Endodermal cell (in vitro differentiated cells): Measurements from ENCODE around the gene CHST6. TPM values are rescaled to one million over a fixed set of nuclear protein-coding genes. Genes with fewer than 3 reads are reported as not detected.
"Not testable (repeated sequence)": the region's sequence is repeated elsewhere in the genome, so short reads cannot be mapped to it uniquely, and the experiment has no call there.

Source experiments
- DNase-seq: peaks from one replicate; pipeline ENCODE4 v3.0.0-alpha.2; 2017
- H3K27ac ChIP-seq: 2 replicates; pipeline ENCODE4 v1.5.1; 2013; ENCODE audit warnings: mild to moderate bottlenecking, low read depth, low read length, moderate library complexity
- H3K27me3 ChIP-seq: 2 replicates; pipeline ENCODE4 v1.6.1; 2013; ENCODE audit warnings: mild to moderate bottlenecking, low read length, moderate library complexity; ENCODE audit not compliant: insufficient read depth, control insufficient read depth, poor library complexity, severe bottlenecking
- H3K36me3 ChIP-seq: 2 replicates; pipeline ENCODE4 v1.7.0; 2013; ENCODE audit warnings: mild to moderate bottlenecking, low read length, moderate library complexity; ENCODE audit not compliant: control insufficient read depth, insufficient read depth
- H3K4me1 ChIP-seq: one replicate; pipeline ENCODE4 v1.7.0; 2013; ENCODE audit warnings: low read length; ENCODE audit not compliant: control insufficient read depth, insufficient read depth
- H3K4me3 ChIP-seq: 2 replicates; pipeline ENCODE4 v1.5.1; 2013; ENCODE audit warnings: mild to moderate bottlenecking, low read length, moderate library complexity
- H3K9ac ChIP-seq: 2 replicates; pipeline ENCODE4 v1.6.1; 2013; ENCODE audit warnings: mild to moderate bottlenecking, low read length, moderate library complexity; ENCODE audit not compliant: poor library complexity, severe bottlenecking; ENCODE audit errors: extremely low read depth
- H3K9me3 ChIP-seq: 2 replicates; pipeline ENCODE4 v1.6.1; 2013; ENCODE audit warnings: mild to moderate bottlenecking, low read length, moderate library complexity; ENCODE audit not compliant: control insufficient read depth
- H3K27ac Mint-ChIP-seq: 2 replicates; pipeline ENCODE4 v1.8.0; 2020; ENCODE audit warnings: mixed read lengths
- H3K27me3 Mint-ChIP-seq: 2 replicates; pipeline ENCODE4 v1.8.0; 2021; ENCODE audit warnings: mild to moderate bottlenecking, mixed read lengths; ENCODE audit not compliant: insufficient read depth
- H3K36me3 Mint-ChIP-seq: 2 replicates; pipeline ENCODE4 v1.8.0; 2020; ENCODE audit warnings: low read depth, mixed read lengths
- H3K4me1 Mint-ChIP-seq: 2 replicates; pipeline ENCODE4 v1.8.0; 2020; ENCODE audit warnings: mixed read lengths
- H3K4me3 Mint-ChIP-seq: 2 replicates; pipeline ENCODE4 v1.8.0; 2020; ENCODE audit warnings: mild to moderate bottlenecking, moderate library complexity, mixed read lengths
- H3K9me3 Mint-ChIP-seq: 2 replicates; pipeline ENCODE4 v1.8.0; 2020; ENCODE audit warnings: mild to moderate bottlenecking, mixed read lengths
- WGBS, 2 experiments: methylation state at CpG; one replicate each; pipeline versions ENCODE4 v1.1.5 to v1.1.7; 2013; ENCODE audit warnings: missing lambda C conversion rate in 2 of 2, mixed read lengths in 1 of 2; ENCODE audit not compliant: insufficient coverage in 1 of 2, insufficient read length in 1 of 2; 5-methylcytosine and 5-hydroxymethylcytosine counted together
- total RNA-seq, 2 donors: library from RNA; stranded (reverse); fragmentation: NEBNext Ultra II Directional in 1 of 2; extraction: Animal tissue kit (Norgen Biotek cat#: 25700) in 1 of 2; gene quantifications; 2 replicates in 1 of 2; 3 replicates in 1 of 2; pipeline ENCODE4 v1.2.1, GENCODE V29; 2021
- TF ChIP-seq, protein P1 (sequence below): fragments of 200-600 bp; sonication (generic); conservative IDR thresholded peaks from 2 replicates; pipeline ENCODE4 v1.5.0; 2021; ENCODE audit warnings: antibody characterized with exemption, mild to moderate bottlenecking

CHST6 gene
- total RNA-seq, 2 donors from 2014 or later = 13.5 to 15.9 TPM

DNA sequence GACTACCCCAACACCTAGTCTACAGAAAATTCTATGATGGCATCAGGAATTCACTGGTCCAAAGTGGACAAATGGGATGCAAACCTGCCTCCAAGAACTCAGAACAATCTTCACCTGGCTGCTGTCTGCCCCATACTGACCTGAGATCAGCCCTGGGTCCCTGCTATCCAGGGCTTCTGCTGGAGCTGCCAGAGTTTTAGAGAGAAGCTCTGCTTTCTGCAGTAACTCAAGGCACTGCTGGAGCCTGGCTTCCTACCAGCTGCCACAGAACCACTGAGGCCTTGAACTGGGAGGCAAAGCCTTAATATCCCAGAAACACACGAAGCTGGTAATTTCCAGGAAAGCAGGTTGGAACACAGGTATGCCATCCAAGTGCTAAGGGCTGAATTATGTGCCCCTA is 38.3 kb downstream of the CHST6 start:
- no peaks in the 10 kb centered on the region for H3K27me3 ChIP-seq
- 89 to 100% methylated on average over 1 of the region's 1 CpG for WGBS, 2 experiments
- no peak overlapping the region for H3K9ac ChIP-seq
- H3K4me1 ChIP-seq = peaks cover 26% of the 10 kb centered on the region
- H3K27ac ChIP-seq = no peak overlapping the region
- DNase-seq = peak; percentile 45
- H3K9me3 ChIP-seq = no peaks in the 10 kb centered on the region
- TF ChIP-seq, protein P1, sequence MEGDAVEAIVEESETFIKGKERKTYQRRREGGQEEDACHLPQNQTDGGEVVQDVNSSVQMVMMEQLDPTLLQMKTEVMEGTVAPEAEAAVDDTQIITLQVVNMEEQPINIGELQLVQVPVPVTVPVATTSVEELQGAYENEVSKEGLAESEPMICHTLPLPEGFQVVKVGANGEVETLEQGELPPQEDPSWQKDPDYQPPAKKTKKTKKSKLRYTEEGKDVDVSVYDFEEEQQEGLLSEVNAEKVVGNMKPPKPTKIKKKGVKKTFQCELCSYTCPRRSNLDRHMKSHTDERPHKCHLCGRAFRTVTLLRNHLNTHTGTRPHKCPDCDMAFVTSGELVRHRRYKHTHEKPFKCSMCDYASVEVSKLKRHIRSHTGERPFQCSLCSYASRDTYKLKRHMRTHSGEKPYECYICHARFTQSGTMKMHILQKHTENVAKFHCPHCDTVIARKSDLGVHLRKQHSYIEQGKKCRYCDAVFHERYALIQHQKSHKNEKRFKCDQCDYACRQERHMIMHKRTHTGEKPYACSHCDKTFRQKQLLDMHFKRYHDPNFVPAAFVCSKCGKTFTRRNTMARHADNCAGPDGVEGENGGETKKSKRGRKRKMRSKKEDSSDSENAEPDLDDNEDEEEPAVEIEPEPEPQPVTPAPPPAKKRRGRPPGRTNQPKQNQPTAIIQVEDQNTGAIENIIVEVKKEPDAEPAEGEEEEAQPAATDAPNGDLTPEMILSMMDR = no peak
- Mint-ChIP-seq H3K27me3 (no peaks in the 10 kb centered on the region), H3K4me1 (peaks cover 73% of the 10 kb centered on the region), H3K36me3 (peaks cover 16% of the 10 kb centered on the region), H3K4me3 (peak overlapping the region; percentile 31), H3K9me3 (no peaks in the 10 kb centered on the region), H3K27ac (peak overlapping the region; percentile 81)
- peak overlapping the region; percentile 47 for H3K4me3 ChIP-seq
- H3K36me3 ChIP-seq = peaks cover 11% of the 10 kb centered on the region

DNA sequence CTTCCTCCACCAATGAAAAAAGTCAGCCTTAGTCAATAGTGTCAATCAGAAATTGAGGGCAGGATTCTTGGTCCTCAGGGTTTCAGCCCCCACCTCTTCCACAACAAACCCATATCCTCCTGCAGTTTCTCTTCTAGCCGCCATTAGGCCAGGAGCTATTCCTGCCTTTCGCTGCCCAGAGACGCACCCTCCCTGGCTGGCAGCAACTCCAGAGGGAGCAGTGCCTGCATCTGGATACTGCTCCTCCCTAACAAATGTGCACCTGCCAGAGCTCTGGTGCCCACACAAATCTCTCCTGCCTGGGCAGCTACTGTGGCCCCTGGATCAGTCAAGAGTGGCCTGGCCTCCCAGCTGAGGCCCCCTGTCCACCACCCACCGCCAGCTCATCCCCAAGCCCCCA is 38.8 kb downstream of the CHST6 start:
- not testable (repeated sequence) for H3K9me3 ChIP-seq, H3K4me3 ChIP-seq, H3K27me3 Mint-ChIP-seq, H3K9ac ChIP-seq, H3K27me3 ChIP-seq, H3K27ac ChIP-seq, H3K9me3 Mint-ChIP-seq
- H3K27ac Mint-ChIP-seq = peak overlapping the region; percentile 81
- H3K4me1 Mint-ChIP-seq = peaks cover 69% of the 10 kb centered on the region
- 88 to 97% methylated on average over 4 of the region's 4 CpGs for WGBS, 2 experiments
- peaks cover 22% of the 10 kb centered on the region for H3K4me1 ChIP-seq
- DNase-seq = peak; percentile 45
- H3K4me3 Mint-ChIP-seq = peak overlapping the region; percentile 31
- H3K36me3 ChIP-seq = peaks cover 11% of the 10 kb centered on the region
- H3K36me3 Mint-ChIP-seq = peaks cover 18% of the 10 kb centered on the region

DNA sequence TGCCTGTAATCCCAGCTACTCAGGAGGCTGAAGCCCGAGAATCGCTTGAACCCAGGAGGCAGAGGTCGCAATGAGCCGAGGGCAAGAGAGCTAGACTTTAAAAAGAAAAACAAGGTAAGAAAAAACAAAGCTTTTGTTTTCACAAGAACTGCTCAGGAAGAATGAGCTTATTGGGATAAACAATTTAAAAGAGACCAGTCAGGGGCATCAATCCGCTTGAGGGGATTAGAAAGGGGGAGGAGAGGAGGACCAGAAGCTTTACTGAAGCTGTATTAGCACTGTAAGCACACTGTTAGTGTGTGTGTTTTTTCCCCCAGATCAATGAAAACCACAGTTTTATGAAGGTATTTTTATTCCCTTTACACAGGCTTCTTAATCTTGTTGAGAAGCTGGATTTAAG is 39.6 kb downstream of the CHST6 start:
- peaks cover 26% of the 10 kb centered on the region for H3K36me3 Mint-ChIP-seq
- peak; percentile 42 for DNase-seq
- H3K27ac Mint-ChIP-seq = peak overlapping the region; percentile 33
- 53% methylated on average over 5 of the region's 5 CpGs for WGBS, 2 experiments
- no peaks in the 10 kb centered on the region for H3K27me3 Mint-ChIP-seq
- H3K9me3 Mint-ChIP-seq = no peaks in the 10 kb centered on the region
- H3K4me3 Mint-ChIP-seq = no peak overlapping the region
- Histone ChIP-seq H3K9ac (no peak overlapping the region), H3K27me3 (no peaks in the 10 kb centered on the region), H3K27ac (no peak overlapping the region), H3K4me3 (no peak overlapping the region), H3K4me1 (peaks cover 22% of the 10 kb centered on the region), H3K36me3 (peaks cover 11% of the 10 kb centered on the region), H3K9me3 (no peaks in the 10 kb centered on the region)
- TF ChIP-seq, protein P1 = no peak
- H3K4me1 Mint-ChIP-seq = peaks cover 68% of the 10 kb centered on the region
